Heart right ventricle (tissue), 16 donors: ENCODE results near the gene C2CD3. TPM values are rescaled to one million over a fixed set of nuclear protein-coding genes. Genes with fewer than 3 reads are reported as not detected.

Experiments used
- ATAC-seq, 8 donors: fragments of 200-7000 bp; cut with Tn5 transposase; one replicate each; pipeline ENCODE4 v1.9.1; 2020; ENCODE audit warnings: mild to moderate bottlenecking in 8 of 8, moderate library complexity in 8 of 8, moderate number of reproducible peaks in 1 of 8
- DNase-seq, 2 donors: peaks; one replicate each; pipeline ENCODE4 v3.0.0-alpha.2; 2020
- H3K27ac ChIP-seq, 10 donors: fragments of 200-600 bp; sonication (generic) in 2 of 10; one replicate each; pipeline versions ENCODE4 v1.5.0 to v1.8.0; 2020 to 2022; ENCODE audit warnings: mild to moderate bottlenecking in 3 of 10
- H3K27me3 ChIP-seq, 7 donors: fragments of 200-600 bp; one replicate each; pipeline ENCODE4 v1.8.0; 2021 to 2022; ENCODE audit warnings: mild to moderate bottlenecking in 2 of 7
- H3K36me3 ChIP-seq, 9 donors: fragments of 200-600 bp; sonication (generic) in 1 of 9; one replicate each; pipeline versions ENCODE4 v1.5.0 to v1.8.0; 2020 to 2022; ENCODE audit warnings: mild to moderate bottlenecking in 2 of 9
- H3K4me1 ChIP-seq, 9 donors: fragments of 200-600 bp; sonication (generic) in 1 of 9; one replicate each; pipeline versions ENCODE4 v1.5.0 to v1.8.0; 2020 to 2022; ENCODE audit warnings: mild to moderate bottlenecking in 4 of 9
- H3K4me3 ChIP-seq, 10 donors: fragments of 200-600 bp; sonication (generic) in 2 of 10; one replicate each; pipeline versions ENCODE4 v1.5.0 to v1.8.0; 2020 to 2022; ENCODE audit warnings: mild to moderate bottlenecking in 7 of 10, moderate library complexity in 2 of 10
- H3K9me3 ChIP-seq, 11 donors: fragments of 200-600 bp in 10 of 11; sonication (generic) in 2 of 11; one replicate each; pipeline versions ENCODE4 v1.5.0 to v1.8.0; 2013 to 2022; ENCODE audit warnings: mild to moderate bottlenecking in 2 of 11, control low read depth in 1 of 11, moderate library complexity in 1 of 11
- WGBS, 2 donors: extraction: QIAGEN DNeasy Blood & Tissue Kit; methylation state at CpG; one replicate each; pipeline ENCODE4 v1.1.7; 2013; ENCODE audit warnings: inconsistent platforms in 1 of 2; 5-methylcytosine and 5-hydroxymethylcytosine counted together
- intact Hi-C, 10 donors: fragments of 100-400 bp; cut with DNase I; formaldehyde crosslinking; loops; one replicate each; pipeline versions ENCODE4 v1.11.1 to v1.14.2; 2022
- polyA plus RNA-seq, 2 donors: library from polyadenylated mRNA; stranded (reverse); fragments of 200-250 nt; gene quantifications; one replicate each; pipeline ENCODE4 v1.2.3, GENCODE V29; 2013
- total RNA-seq, 10 donors: library from RNA; stranded (reverse); fragmentation: NEBNext Ultra II Directional in 3 of 10; extraction: Animal tissue kit (Norgen Biotek cat#: 25700) in 3 of 10; gene quantifications; one replicate each; pipeline versions ENCODE4 v1.2.1 to v1.2.4, GENCODE V29; 2021 to 2023
- TF ChIP-seq, protein P1 (sequence below), 9 donors: fragments of 200-600 bp; sonication (generic) in 2 of 9; IDR thresholded peaks; one replicate each; pipeline versions ENCODE4 v1.5.0 to v1.8.0; 2021 to 2022; ENCODE audit warnings: antibody characterized with exemption in 9 of 9, mild to moderate bottlenecking in 5 of 9, moderate library complexity in 1 of 9
- donor health status: Arrhythmogenic right ventricular cardiomyopathy.
- donor health status: ischemic (EF 13 %, LVEDD 7.1; RV severe dilation, severe dysfunction).
- donor health status: healthy with polysubstance abuse.
- donor health status: DM: no; HTN: yes; CAD: no.
- donor health status: DM: no; HTN: no; CAD: no.
- donor health status: ischemic (EF 25% LVEDD 6.9; RV normal size, moderate dysfunction).
- donor health status: ischemic (EF 25% LVEDD 5.7; RV mildly dilated, moderate dysfunction).
- donor health status: healthy.
- donor health status: DM: yes; HTN: yes; CAD: no.
- donor health status: Ischemic cardiomyopathy.
- donor health status: ischemic (EF 35%, LVEDD 5.7; RV mildly dilated, moderate dysfunction).
- donor health status: nonischemic (EF 11% LVEDD 7.7; RV severe dilation, severe dysfunction).
- donor health status: DM: yes; HTN: yes; CAD: no.
- donor health status: PGD.
- donor health status: ischemic (EF 29% LVEDD 5.4; RV normal size, mild dysfunction).
- donor health status: nonischemic (EF 23%, LVEDD 6.1; RV moderate dilation, normal function).

The C2CD3 gene
- total and polyA plus RNA-seq, 12 donors, result 7.8 to 14.8 (median 11.9) TPM

DNA sequence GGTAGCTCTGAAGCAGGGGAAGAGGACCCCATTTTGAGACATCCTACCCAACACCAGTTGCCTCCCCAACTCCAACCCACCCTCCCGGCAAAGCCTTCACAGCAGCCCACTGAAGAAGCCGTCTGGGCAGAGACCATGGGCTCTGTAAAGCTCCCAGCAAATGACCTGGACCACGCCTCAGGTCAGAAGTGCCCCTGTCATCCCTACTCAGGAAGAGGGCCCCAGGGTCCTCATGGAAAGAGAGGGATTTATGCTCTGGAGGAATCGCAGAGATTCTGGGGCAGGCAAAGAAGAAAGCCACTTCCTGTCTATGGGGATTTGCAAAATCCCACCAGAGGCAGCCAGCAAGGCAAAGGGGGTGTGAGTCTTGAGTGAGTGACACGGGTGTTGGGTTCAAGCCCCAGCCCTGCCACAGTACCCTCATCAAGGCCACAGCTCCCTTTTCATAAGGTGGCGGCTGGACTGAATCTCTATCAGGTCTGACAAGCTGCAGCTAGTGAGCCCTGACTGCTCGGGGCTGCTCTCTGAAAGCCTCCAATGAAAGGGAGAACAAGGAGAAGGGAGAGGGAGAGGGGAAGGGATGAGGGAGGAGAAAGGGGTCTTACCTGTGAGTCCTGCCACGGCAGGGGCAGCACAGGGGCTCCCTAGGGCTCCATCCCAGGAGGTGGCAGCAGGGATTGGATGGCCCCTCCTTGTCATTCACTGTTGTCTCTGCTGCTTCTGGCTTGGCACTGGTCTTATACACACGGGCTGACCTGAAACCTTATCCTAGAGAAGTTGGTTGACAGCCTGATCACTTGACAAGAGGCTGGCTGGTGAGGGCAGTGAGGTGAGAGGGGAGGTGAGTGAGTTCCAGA lies 162.2 kb downstream of the C2CD3 start, which contains the start of gene UCP3:
Gene UCP3, minus strand, starts transcription at position 713 of the 857 bp plus-strand sequence. CDS start 2,043 bp downstream, outside the sequence.
- no peaks in the 10 kb centered on the region for H3K9me3 ChIP-seq
- peaks cover 0 to 67% (median 26%) of the 10 kb centered on the region in 9 donors for H3K4me1 ChIP-seq
- DNase-seq (no peak), ATAC-seq (peak in 6 of 8 donors; percentile 27 to 43 (median 34))
- peak within 1 kb of the TSS in 9 of 10 donors; percentile 22 to 68 (median 50) for H3K27ac ChIP-seq
- TF ChIP-seq, protein P1, sequence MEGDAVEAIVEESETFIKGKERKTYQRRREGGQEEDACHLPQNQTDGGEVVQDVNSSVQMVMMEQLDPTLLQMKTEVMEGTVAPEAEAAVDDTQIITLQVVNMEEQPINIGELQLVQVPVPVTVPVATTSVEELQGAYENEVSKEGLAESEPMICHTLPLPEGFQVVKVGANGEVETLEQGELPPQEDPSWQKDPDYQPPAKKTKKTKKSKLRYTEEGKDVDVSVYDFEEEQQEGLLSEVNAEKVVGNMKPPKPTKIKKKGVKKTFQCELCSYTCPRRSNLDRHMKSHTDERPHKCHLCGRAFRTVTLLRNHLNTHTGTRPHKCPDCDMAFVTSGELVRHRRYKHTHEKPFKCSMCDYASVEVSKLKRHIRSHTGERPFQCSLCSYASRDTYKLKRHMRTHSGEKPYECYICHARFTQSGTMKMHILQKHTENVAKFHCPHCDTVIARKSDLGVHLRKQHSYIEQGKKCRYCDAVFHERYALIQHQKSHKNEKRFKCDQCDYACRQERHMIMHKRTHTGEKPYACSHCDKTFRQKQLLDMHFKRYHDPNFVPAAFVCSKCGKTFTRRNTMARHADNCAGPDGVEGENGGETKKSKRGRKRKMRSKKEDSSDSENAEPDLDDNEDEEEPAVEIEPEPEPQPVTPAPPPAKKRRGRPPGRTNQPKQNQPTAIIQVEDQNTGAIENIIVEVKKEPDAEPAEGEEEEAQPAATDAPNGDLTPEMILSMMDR (IDR thresholded peaks at IDR 0.05), result no peak
- H3K27me3 ChIP-seq, result no peaks in the 10 kb centered on the region
- no peak within 1 kb of the TSS for H3K4me3 ChIP-seq
- peaks cover 0 to 47% (median 0%) of the 10 kb centered on the region in 9 donors for H3K36me3 ChIP-seq
- WGBS, 2 donors, result 59 to 61% methylated on average over 9 of the region's 9 CpGs
- intact Hi-C loops, result no loop called here

DNA sequence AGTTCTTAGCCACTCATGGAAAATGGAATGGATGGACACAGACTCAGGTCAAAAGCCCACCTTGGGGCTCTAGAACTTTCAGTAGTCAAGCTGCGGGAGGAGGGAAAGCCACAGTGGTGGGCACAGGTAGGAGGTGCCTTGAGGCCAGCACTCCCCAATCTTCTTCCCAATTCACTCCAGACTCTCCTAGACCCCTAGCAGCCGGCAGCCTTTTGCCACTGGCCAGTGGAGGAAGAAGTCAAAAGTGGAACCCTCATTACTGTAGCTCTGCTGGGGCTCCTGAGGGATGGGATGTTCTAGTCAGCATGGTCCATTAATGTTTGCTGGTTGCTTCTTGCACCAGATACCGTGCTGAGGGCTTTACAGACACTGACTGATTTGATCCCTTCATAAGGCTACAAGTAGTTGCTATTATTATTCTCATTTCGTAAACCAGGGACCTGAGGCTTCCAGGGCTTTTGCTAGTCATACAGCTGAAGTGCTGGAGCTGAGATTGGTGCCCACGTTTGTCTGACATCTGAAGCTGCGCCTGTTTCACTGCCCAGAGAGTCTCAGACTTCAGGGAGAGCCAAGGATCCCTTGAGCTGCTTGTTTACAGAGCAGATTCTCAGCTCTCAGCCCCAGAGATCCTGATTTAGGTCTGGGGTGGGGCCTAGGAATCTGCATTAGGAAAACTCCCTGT lies 163.0 kb downstream of the C2CD3 start:
- peaks cover 0 to 47% (median 0%) of the 10 kb centered on the region in 9 donors for H3K36me3 ChIP-seq
- TF ChIP-seq, protein P1 (IDR thresholded peaks at IDR 0.05), result no peak
- H3K4me3 ChIP-seq, result no peak overlapping the region
- H3K9me3 ChIP-seq, result no peaks in the 10 kb centered on the region
- H3K27me3 ChIP-seq, result no peaks in the 10 kb centered on the region
- peak in 5 of 8 donors; percentile 40 to 59 (median 45) for ATAC-seq
- 65 to 74% methylated on average over 6 of the region's 6 CpGs for WGBS, 2 donors
- no peak for DNase-seq
- H3K4me1 ChIP-seq, result peaks cover 0 to 67% (median 26%) of the 10 kb centered on the region in 9 donors
- intact Hi-C loops, result no loop called here
- H3K27ac ChIP-seq, result peak overlapping the region in 9 of 10 donors; percentile 22 to 68 (median 50)

DNA sequence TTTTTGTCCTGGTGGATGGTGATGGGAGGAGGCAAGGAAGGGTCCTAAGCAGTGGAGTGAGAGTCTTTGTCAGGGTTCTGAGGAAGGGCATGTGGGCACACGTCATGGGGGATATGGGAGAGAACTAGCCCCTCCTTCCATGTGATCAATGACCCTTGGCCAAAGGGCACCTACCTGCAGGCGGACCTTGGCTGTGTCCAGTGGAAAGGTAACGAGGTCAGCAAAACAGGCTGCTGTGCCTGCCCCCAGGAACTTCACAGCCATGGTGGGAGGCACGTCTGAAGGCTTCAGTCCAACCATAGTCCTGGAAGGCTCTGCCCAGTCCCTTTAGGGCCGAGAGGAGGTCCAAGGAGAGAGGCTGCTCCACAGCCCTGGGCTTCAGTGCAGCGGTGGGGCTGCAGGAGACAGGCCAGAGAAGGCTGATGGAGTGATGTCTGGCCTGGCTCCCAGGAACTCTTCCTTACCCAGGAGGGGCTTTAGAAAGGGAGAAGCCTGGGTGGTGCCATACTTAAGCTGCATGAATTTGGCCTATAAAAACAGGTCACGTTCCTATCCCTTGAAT lies 164.0 kb downstream of the C2CD3 start:
- DNase-seq (no peak), ATAC-seq (no peak)
- TF ChIP-seq, protein P1 (IDR thresholded peaks at IDR 0.05), result no peak
- Histone ChIP-seq H3K27ac (no peak overlapping the region), H3K9me3 (no peaks in the 10 kb centered on the region), H3K4me3 (no peak overlapping the region), H3K27me3 (no peaks in the 10 kb centered on the region), H3K4me1 (peaks cover 0 to 58% (median 26%) of the 10 kb centered on the region in 9 donors), H3K36me3 (peaks cover 0 to 47% (median 0%) of the 10 kb centered on the region in 9 donors)
- 85 to 88% methylated on average over 7 of the region's 7 CpGs for WGBS, 2 donors
- intact Hi-C loops, result no loop called here
